Femur (tissue), 1 donor: ENCODE results near the gene RGR.

ENCODE experiments used
- DNase-seq: peaks from one replicate; pipeline ENCODE4 v3.0.0-alpha.2; 2017

Gene RGR

GRCh38 chr10:84244651-84245270 is at the start of gene RGR:
RGR (plus strand) TSS chr10:84245053; CDS start chr10:84245091, 38 bp downstream.
- DNase-seq: peak; percentile 77

- no peak for DNase-seq
Measured at GRCh38 chr10:84196083-84196482, 48.8 kb upstream of the RGR start.

- DNase-seq: no peak
Measured at GRCh38 chr10:84196941-84197340, 47.9 kb upstream of the RGR start.

GRCh38 chr10:84197643-84198042 is 47.2 kb upstream of the RGR start:
- DNase-seq: no peak

- DNase-seq: no peak
Measured at GRCh38 chr10:84198206-84198915, 46.5 kb upstream of the RGR start.

- no peak for DNase-seq
Measured at GRCh38 chr10:84200537-84201243, 44.2 kb upstream of the RGR start.

- DNase-seq: no peak
Measured at GRCh38 chr10:84201244-84201606, 43.6 kb upstream of the RGR start.

GRCh38 chr10:84201682-84202081 is 43.2 kb upstream of the RGR start:
- DNase-seq: no peak

GRCh38 chr10:84202349-84202748 is 42.5 kb upstream of the RGR start:
- DNase-seq: no peak

GRCh38 chr10:84204122-84204521 is 40.7 kb upstream of the RGR start:
- no peak for DNase-seq

GRCh38 chr10:84204610-84205009 is 40.2 kb upstream of the RGR start:
- DNase-seq: no peak

GRCh38 chr10:84205049-84205852 is 39.6 kb upstream of the RGR start:
- DNase-seq: no peak

- no peak for DNase-seq
Measured at GRCh38 chr10:84205853-84206525, 38.9 kb upstream of the RGR start.

GRCh38 chr10:84208023-84208422 is 36.8 kb upstream of the RGR start:
- DNase-seq: no peak

GRCh38 chr10:84211566-84211965 is 33.3 kb upstream of the RGR start:
- DNase-seq: no peak

- no peak for DNase-seq
Measured at GRCh38 chr10:84212014-84212413, 32.8 kb upstream of the RGR start.

- DNase-seq: no peak
Measured at GRCh38 chr10:84213076-84213475, 31.8 kb upstream of the RGR start.

GRCh38 chr10:84214046-84214572 is 30.7 kb upstream of the RGR start:
- no peak for DNase-seq

- no peak for DNase-seq
Measured at GRCh38 chr10:84214612-84215235, 30.1 kb upstream of the RGR start.

GRCh38 chr10:84216834-84217233 is 28.0 kb upstream of the RGR start:
- DNase-seq: no peak

- no peak for DNase-seq
Measured at GRCh38 chr10:84217746-84218145, 27.1 kb upstream of the RGR start.

GRCh38 chr10:84221916-84222315 is 22.9 kb upstream of the RGR start:
- DNase-seq: no peak
